ENCODE results near the gene APBA1.
"Not testable (repeated sequence)": the region's sequence is repeated elsewhere in the genome, so short reads cannot be mapped to it uniquely, and the experiment has no call there.

Gene APBA1

GRCh38 chr9:69445251-69445650 lies 226.9 kb downstream of the APBA1 start:
- Histone ChIP-seq H3K4me3 (ENCODE audit: low read depth, low read length) (no peak overlapping the region), H3K4me1 (ENCODE audit: control insufficient read depth, insufficient read depth, low read length, unreplicated experiment) (peaks cover 7% of the 10 kb centered on the region), H3K27ac (ENCODE audit: low read depth, low read length) (no peak overlapping the region), H3K79me2 (ENCODE audit: control insufficient read depth, insufficient read depth, low read length, unreplicated experiment) (no peaks in the 10 kb centered on the region), H3K36me3 (ENCODE audit: insufficient read depth, low read length) (no peaks in the 10 kb centered on the region), H3K27me3 (ENCODE audit: insufficient read depth, low read length) (peaks cover 7% of the 10 kb centered on the region; the same call in 1 of the 2 replicates), H2AFZ (ENCODE audit: low read length, unreplicated experiment) (no peak overlapping the region)

DNA sequence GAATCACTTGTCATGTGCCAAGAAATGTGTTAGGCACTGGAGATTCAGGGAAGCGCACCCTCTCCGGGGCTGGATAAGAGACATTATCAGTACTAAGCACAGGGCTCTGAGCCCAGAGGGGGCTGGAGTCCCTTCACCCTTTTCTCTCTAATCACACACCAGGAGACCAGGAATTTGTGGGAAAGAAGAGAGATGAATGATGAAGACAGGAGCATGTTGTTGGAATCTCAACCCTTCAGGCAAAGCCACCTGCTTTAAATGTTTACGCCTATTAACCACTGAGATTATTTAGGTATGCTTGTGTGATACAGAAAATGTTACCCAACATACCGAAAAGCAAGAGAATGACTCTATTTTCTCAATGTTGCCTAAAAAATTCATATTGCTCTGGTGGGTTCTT lies 227.4 kb downstream of the APBA1 start:
- H3K4me3 ChIP-seq (ENCODE audit: low read depth, low read length): no peak overlapping the region
- H3K79me2 ChIP-seq (ENCODE audit: control insufficient read depth, insufficient read depth, low read length, unreplicated experiment): no peaks in the 10 kb centered on the region
- peaks cover 7% of the 10 kb centered on the region; the same call in 1 of the 2 replicates for H3K27me3 ChIP-seq (ENCODE audit: insufficient read depth, low read length)
- peaks cover 7% of the 10 kb centered on the region for H3K4me1 ChIP-seq (ENCODE audit: control insufficient read depth, insufficient read depth, low read length, unreplicated experiment)
- H3K27ac ChIP-seq (ENCODE audit: low read depth, low read length): no peak overlapping the region
- H3K36me3 ChIP-seq (ENCODE audit: insufficient read depth, low read length): no peaks in the 10 kb centered on the region
- no peak overlapping the region for H2AFZ ChIP-seq (ENCODE audit: low read length, unreplicated experiment)

DNA sequence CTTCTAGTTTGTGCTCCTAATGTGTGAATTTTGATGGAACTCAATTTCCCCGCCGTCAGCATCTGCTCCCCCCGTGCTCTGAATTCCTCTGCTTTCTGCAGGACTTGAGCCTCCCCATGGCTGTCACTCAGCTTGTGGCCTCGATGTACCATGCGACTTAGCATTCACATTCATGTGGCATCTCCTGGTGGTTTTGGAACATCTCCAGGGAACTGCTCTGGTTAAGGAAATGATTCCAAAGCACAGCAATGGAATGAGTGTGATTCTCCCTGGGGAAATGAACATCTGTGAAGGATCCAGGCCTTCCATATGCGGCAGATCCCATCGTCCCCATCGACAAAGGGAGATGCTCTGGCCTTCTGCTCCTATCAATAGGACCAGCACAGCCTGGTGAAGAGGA lies 228.2 kb downstream of the APBA1 start:
- Histone ChIP-seq H3K4me3 (ENCODE audit: low read depth, low read length) (no peak overlapping the region), H3K27me3 (ENCODE audit: insufficient read depth, low read length) (peaks cover 7% of the 10 kb centered on the region; the same call in 1 of the 2 replicates), H3K36me3 (ENCODE audit: insufficient read depth, low read length) (no peaks in the 10 kb centered on the region), H3K27ac (ENCODE audit: low read depth, low read length) (no peak overlapping the region), H2AFZ (ENCODE audit: low read length, unreplicated experiment) (no peak overlapping the region), H3K4me1 (ENCODE audit: control insufficient read depth, insufficient read depth, low read length, unreplicated experiment) (peaks cover 7% of the 10 kb centered on the region), H3K79me2 (ENCODE audit: control insufficient read depth, insufficient read depth, low read length, unreplicated experiment) (no peaks in the 10 kb centered on the region)

GRCh38 chr9:69443178-69443577 lies 229.0 kb downstream of the APBA1 start:
- Histone ChIP-seq H3K27ac (ENCODE audit: low read depth, low read length) (no peak overlapping the region), H3K4me1 (ENCODE audit: control insufficient read depth, insufficient read depth, low read length, unreplicated experiment) (peaks cover 7% of the 10 kb centered on the region), H2AFZ (ENCODE audit: low read length, unreplicated experiment) (no peak overlapping the region), H3K79me2 (ENCODE audit: control insufficient read depth, insufficient read depth, low read length, unreplicated experiment) (no peaks in the 10 kb centered on the region), H3K27me3 (ENCODE audit: insufficient read depth, low read length) (peaks cover 7% of the 10 kb centered on the region; the same call in 1 of the 2 replicates), H3K36me3 (ENCODE audit: insufficient read depth, low read length) (no peaks in the 10 kb centered on the region), H3K4me3 (ENCODE audit: low read depth, low read length) (no peak overlapping the region)

DNA sequence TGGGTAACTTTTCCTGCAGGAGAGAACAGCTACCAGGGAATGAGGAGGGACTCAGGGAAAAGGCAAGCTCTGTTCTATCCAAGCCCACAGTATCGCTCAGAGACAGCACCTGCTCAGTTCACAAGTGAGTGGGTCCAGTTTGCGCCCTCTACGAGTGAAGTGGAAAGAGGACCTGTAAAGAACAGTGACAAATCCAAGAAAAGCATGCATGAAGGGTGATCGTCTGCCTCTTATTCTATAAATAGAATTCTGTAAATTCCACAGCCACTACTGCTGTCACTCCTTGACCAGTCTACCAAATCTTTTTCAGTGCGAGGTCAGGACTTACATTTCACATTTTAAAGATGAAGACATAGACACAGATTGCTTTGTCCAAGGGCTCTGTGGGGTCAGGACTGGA lies 229.7 kb downstream of the APBA1 start:
- Histone ChIP-seq H3K27ac (ENCODE audit: low read depth, low read length) (no peak overlapping the region), H3K27me3 (ENCODE audit: insufficient read depth, low read length) (peaks cover 7% of the 10 kb centered on the region; the same call in 1 of the 2 replicates), H3K36me3 (ENCODE audit: insufficient read depth, low read length) (no peaks in the 10 kb centered on the region), H3K79me2 (ENCODE audit: control insufficient read depth, insufficient read depth, low read length, unreplicated experiment) (no peaks in the 10 kb centered on the region), H2AFZ (ENCODE audit: low read length, unreplicated experiment) (no peak overlapping the region), H3K4me3 (ENCODE audit: low read depth, low read length) (no peak overlapping the region), H3K4me1 (ENCODE audit: control insufficient read depth, insufficient read depth, low read length, unreplicated experiment) (peaks cover 7% of the 10 kb centered on the region)

DNA sequence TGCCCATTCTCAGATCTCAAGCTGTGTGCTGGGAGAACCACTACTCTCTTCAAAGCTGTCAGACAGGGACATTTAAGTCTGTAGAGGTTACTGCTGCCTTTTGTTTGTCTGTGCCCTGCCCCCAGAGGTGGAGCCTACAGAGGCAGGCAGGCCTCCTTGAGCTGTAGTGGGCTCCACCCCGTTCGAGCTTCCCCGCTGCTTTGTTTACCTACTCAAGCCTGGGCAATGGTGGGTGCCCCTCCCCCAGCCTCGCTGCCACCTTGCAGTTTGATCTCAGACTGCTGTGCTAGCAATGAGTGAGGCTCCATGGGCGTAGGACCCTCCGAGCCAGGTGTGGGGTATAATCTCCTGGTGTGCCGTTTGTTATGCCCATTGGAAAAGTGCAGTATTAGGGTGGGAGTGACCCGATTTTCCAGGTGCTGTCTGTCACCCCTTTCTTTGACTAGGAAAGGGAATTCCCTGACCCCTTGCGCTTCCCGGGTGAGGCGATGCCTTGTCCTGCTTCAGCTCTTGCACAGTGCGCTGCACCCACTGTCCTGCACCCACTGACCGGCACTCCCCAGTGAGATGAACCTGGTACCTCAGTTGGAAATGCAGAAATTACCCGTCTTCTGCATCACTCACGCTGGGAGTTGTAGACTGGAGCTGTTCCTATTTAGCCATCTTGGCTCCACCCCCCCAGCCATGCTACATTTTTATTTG lies 231.8 kb downstream of the APBA1 start:
- H3K36me3 ChIP-seq (ENCODE audit: insufficient read depth, low read length); H2AFZ ChIP-seq (ENCODE audit: low read length, unreplicated experiment); H3K27ac ChIP-seq (ENCODE audit: low read depth, low read length); H3K4me3 ChIP-seq (ENCODE audit: low read depth, low read length); H3K79me2 ChIP-seq (ENCODE audit: control insufficient read depth, insufficient read depth, low read length, unreplicated experiment); H3K4me1 ChIP-seq (ENCODE audit: control insufficient read depth, insufficient read depth, low read length, unreplicated experiment); H3K27me3 ChIP-seq (ENCODE audit: insufficient read depth, low read length): not testable (repeated sequence)

DNA sequence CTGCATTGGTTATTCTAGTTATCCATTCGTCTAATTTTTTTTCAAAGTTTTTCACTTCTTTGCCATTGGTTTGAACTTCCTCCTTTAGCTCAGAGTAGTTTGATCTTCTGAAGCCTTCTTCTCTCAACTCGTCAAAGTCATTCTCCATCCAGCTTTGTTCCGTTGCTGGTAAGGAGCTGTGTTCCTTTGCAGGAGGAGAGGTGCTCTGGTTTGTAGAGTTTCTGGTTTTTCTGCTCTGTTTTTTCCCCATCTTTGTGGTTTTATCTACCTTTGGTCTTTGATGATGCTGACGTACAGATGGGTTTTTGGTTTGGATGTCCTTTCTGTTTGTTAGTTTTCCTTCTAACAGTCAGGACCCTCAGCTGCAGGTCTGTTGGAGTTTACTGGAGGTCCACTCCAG lies 232.5 kb downstream of the APBA1 start:
- H3K4me1 ChIP-seq (ENCODE audit: control insufficient read depth, insufficient read depth, low read length, unreplicated experiment); H3K27ac ChIP-seq (ENCODE audit: low read depth, low read length); H3K36me3 ChIP-seq (ENCODE audit: insufficient read depth, low read length); H3K4me3 ChIP-seq (ENCODE audit: low read depth, low read length); H2AFZ ChIP-seq (ENCODE audit: low read length, unreplicated experiment); H3K79me2 ChIP-seq (ENCODE audit: control insufficient read depth, insufficient read depth, low read length, unreplicated experiment); H3K27me3 ChIP-seq (ENCODE audit: insufficient read depth, low read length): not testable (repeated sequence)

- no peak overlapping the region for H2AFZ ChIP-seq (ENCODE audit: low read length, unreplicated experiment)
- H3K79me2 ChIP-seq (ENCODE audit: control insufficient read depth, insufficient read depth, low read length, unreplicated experiment): no peaks in the 10 kb centered on the region
- no peaks in the 10 kb centered on the region for H3K27me3 ChIP-seq (ENCODE audit: insufficient read depth, low read length)
- no peaks in the 10 kb centered on the region for H3K36me3 ChIP-seq (ENCODE audit: insufficient read depth, low read length)
- no peak overlapping the region for H3K4me3 ChIP-seq (ENCODE audit: low read depth, low read length)
- H3K4me1 ChIP-seq (ENCODE audit: control insufficient read depth, insufficient read depth, low read length, unreplicated experiment): no peaks in the 10 kb centered on the region
- H3K27ac ChIP-seq (ENCODE audit: low read depth, low read length): no peak overlapping the region
These were observed 238.2 kb downstream of the APBA1 start for GRCh38 chr9:69433968-69434367.

DNA sequence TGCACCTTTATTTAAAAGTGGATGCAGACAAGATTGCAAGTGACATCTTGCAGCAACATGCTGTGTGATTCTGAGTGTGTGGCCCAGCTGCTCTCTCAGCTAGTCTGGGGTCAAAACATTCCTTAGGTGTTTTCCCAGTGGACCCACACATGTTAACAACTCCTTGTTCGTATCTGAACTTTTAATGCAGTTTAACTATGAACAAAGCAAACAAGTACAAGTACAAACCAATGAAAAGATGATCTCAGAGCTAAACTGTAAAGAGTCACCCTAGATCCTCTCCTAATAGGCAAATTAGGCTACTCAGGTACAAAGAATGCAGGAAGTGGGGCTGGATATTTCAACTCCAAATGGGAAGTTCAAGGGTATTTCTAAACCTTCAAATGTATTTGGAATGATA lies 238.8 kb downstream of the APBA1 start:
- Histone ChIP-seq H3K4me3 (ENCODE audit: low read depth, low read length) (no peak overlapping the region), H3K27ac (ENCODE audit: low read depth, low read length) (no peak overlapping the region), H2AFZ (ENCODE audit: low read length, unreplicated experiment) (no peak overlapping the region), H3K79me2 (ENCODE audit: control insufficient read depth, insufficient read depth, low read length, unreplicated experiment) (no peaks in the 10 kb centered on the region), H3K4me1 (ENCODE audit: control insufficient read depth, insufficient read depth, low read length, unreplicated experiment) (no peaks in the 10 kb centered on the region), H3K27me3 (ENCODE audit: insufficient read depth, low read length) (no peaks in the 10 kb centered on the region), H3K36me3 (ENCODE audit: insufficient read depth, low read length) (no peaks in the 10 kb centered on the region)

- no peaks in the 10 kb centered on the region for H3K36me3 ChIP-seq (ENCODE audit: insufficient read depth, low read length)
These were observed 239.5 kb downstream of the APBA1 start for GRCh38 chr9:69432623-69433022.

DNA sequence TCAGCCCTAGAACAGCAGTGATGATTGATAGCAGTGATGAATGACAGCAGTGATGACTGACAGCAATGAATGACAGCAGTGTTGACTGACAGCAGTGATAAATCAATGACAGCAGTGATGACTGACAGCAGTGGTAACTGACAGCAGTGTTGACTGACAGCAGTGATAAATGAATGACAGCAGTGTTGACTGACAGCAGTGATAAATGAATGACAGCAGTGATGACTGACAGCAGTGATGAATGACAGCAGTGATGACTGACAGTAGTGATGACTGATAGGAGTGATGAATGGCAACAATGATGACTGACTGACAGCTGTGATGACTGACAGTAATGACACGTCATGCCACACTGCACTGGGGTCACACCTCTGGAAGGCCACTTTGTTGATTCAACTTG lies 240.4 kb downstream of the APBA1 start:
- Histone ChIP-seq H3K27ac (ENCODE audit: low read depth, low read length) (no peak overlapping the region), H3K27me3 (ENCODE audit: insufficient read depth, low read length) (no peaks in the 10 kb centered on the region), H3K4me1 (ENCODE audit: control insufficient read depth, insufficient read depth, low read length, unreplicated experiment) (no peaks in the 10 kb centered on the region), H3K4me3 (ENCODE audit: low read depth, low read length) (no peak overlapping the region), H3K79me2 (ENCODE audit: control insufficient read depth, insufficient read depth, low read length, unreplicated experiment) (no peaks in the 10 kb centered on the region), H3K36me3 (ENCODE audit: insufficient read depth, low read length) (no peaks in the 10 kb centered on the region), H2AFZ (ENCODE audit: low read length, unreplicated experiment) (no peak overlapping the region)

More at GRCh38 chr9:69432623-69433022, 239.5 kb downstream of the APBA1 start:
- no peaks in the 10 kb centered on the region for H3K4me1 ChIP-seq (ENCODE audit: control insufficient read depth, insufficient read depth, low read length, unreplicated experiment)
- no peak overlapping the region for H2AFZ ChIP-seq (ENCODE audit: low read length, unreplicated experiment)
- no peak overlapping the region for H3K4me3 ChIP-seq (ENCODE audit: low read depth, low read length)
- H3K27me3 ChIP-seq (ENCODE audit: insufficient read depth, low read length): no peaks in the 10 kb centered on the region
- no peak overlapping the region for H3K27ac ChIP-seq (ENCODE audit: low read depth, low read length)
- H3K79me2 ChIP-seq (ENCODE audit: control insufficient read depth, insufficient read depth, low read length, unreplicated experiment): no peaks in the 10 kb centered on the region
